Liver (tissue), 9 donors: ENCODE data around the gene IQSEC2. TPM values are rescaled to one million over a fixed set of nuclear protein-coding genes. Genes with fewer than 3 reads are reported as not detected.

ENCODE experiments used
- DNase-seq: peaks from one replicate; pipeline ENCODE4 v3.0.0-alpha.2; 2017; ENCODE audit warnings: low spot score
- H3K27ac ChIP-seq, 2 donors: one replicate each; pipeline ENCODE4 v1.7.0; 2013; ENCODE audit warnings: inconsistent platforms in 2 of 2, low read length in 2 of 2, control low read depth in 1 of 2, low read depth in 1 of 2, mild to moderate bottlenecking in 1 of 2
- H3K27me3 ChIP-seq, 4 donors: one replicate each; pipeline versions ENCODE4 v1.6.1 to v1.7.0; 2013; ENCODE audit warnings: low read length in 3 of 4, inconsistent platforms in 1 of 4, mild to moderate bottlenecking in 1 of 4, moderate library complexity in 1 of 4; ENCODE audit not compliant: control insufficient read depth in 4 of 4, insufficient read depth in 4 of 4
- H3K36me3 ChIP-seq, 4 donors: one replicate each; pipeline versions ENCODE4 v1.6.1 to v1.7.0; 2013; ENCODE audit warnings: low read length in 3 of 4, mild to moderate bottlenecking in 3 of 4, low read depth in 1 of 4, moderate library complexity in 1 of 4; ENCODE audit not compliant: control insufficient read depth in 4 of 4, insufficient read depth in 3 of 4
- H3K4me1 ChIP-seq, 4 donors: one replicate each; pipeline versions ENCODE4 v1.6.1 to v1.7.0; 2013; ENCODE audit warnings: low read length in 3 of 4, mild to moderate bottlenecking in 3 of 4, moderate library complexity in 1 of 4; ENCODE audit not compliant: control insufficient read depth in 4 of 4, insufficient read depth in 4 of 4
- H3K4me3 ChIP-seq, 3 donors: one replicate each; pipeline versions ENCODE4 v1.6.1 to v1.7.0; 2013; ENCODE audit warnings: low read length in 3 of 3, control low read depth in 1 of 3, low read depth in 1 of 3, mild to moderate bottlenecking in 1 of 3
- H3K9ac ChIP-seq, 2 donors: one replicate each; pipeline ENCODE4 v1.7.0; 2013; ENCODE audit warnings: low read length in 2 of 2, mild to moderate bottlenecking in 2 of 2, moderate library complexity in 2 of 2, control low read depth in 1 of 2, low read depth in 1 of 2
- H3K9me3 ChIP-seq, 4 donors: one replicate each; pipeline versions ENCODE4 v1.6.1 to v1.7.0; 2013; ENCODE audit warnings: low read length in 3 of 4; ENCODE audit not compliant: control insufficient read depth in 4 of 4
- ATF3 ChIP-seq: IDR thresholded peaks from 2 replicates; pipeline ENCODE4 v1.6.1; 2016; ENCODE audit warnings: antibody characterized with exemption
- CTCF ChIP-seq: fragments of 150-350 bp; IDR thresholded peaks from 2 replicates; pipeline ENCODE4 v1.5.1; 2017; ENCODE audit warnings: improper control_type of control experiment, low read depth, low read length; ENCODE audit not compliant: missing input control
- EGR1 ChIP-seq, 2 donors: IDR thresholded peaks; 2 replicates each; pipeline ENCODE4 v1.6.1; 2016 to 2018; ENCODE audit warnings: antibody characterized with exemption in 2 of 2, low read depth in 2 of 2
- FOXA1 ChIP-seq: IDR thresholded peaks from 2 replicates; pipeline ENCODE4 v1.6.1; 2016; ENCODE audit warnings: antibody characterized with exemption
- FOXA2 ChIP-seq: IDR thresholded peaks from 2 replicates; pipeline ENCODE4 v1.6.1; 2016; ENCODE audit warnings: antibody characterized with exemption
- GABPA ChIP-seq, 2 donors: IDR thresholded peaks in 1 of 2; conservative IDR thresholded peaks in 1 of 2; 2 replicates each; pipeline ENCODE4 v1.6.1; 2016; ENCODE audit warnings: antibody characterized with exemption in 2 of 2, mild to moderate bottlenecking in 1 of 2, moderate library complexity in 1 of 2
- HNF4A ChIP-seq, 2 donors: conservative IDR thresholded peaks; 2 replicates each; pipeline ENCODE4 v1.6.1; 2016; ENCODE audit warnings: antibody characterized with exemption in 2 of 2, mild to moderate bottlenecking in 2 of 2
- HNF4G ChIP-seq: IDR thresholded peaks from 2 replicates; pipeline ENCODE4 v1.6.1; 2016; ENCODE audit warnings: antibody characterized with exemption
- JUND ChIP-seq, 2 donors: IDR thresholded peaks; 2 replicates each; pipeline ENCODE4 v1.6.1; 2016; ENCODE audit warnings: antibody characterized with exemption in 2 of 2
- MAX ChIP-seq: IDR thresholded peaks from 2 replicates; pipeline ENCODE4 v1.6.1; 2016; ENCODE audit warnings: antibody characterized with exemption
- NR2F2 ChIP-seq: IDR thresholded peaks from 2 replicates; pipeline ENCODE4 v1.6.1; 2016; ENCODE audit warnings: antibody characterized with exemption
- RAD21 ChIP-seq, 2 donors: IDR thresholded peaks; 2 replicates each; pipeline ENCODE4 v1.6.1; 2016; ENCODE audit warnings: antibody characterized with exemption in 2 of 2, mild to moderate bottlenecking in 2 of 2
- REST ChIP-seq: IDR thresholded peaks from 2 replicates; pipeline ENCODE4 v1.6.1; 2016; ENCODE audit warnings: antibody characterized with exemption, mild to moderate bottlenecking
- RXRA ChIP-seq, 2 donors: IDR thresholded peaks; 2 replicates each; pipeline ENCODE4 v1.6.1; 2017 to 2018; ENCODE audit warnings: antibody characterized with exemption in 2 of 2, mild to moderate bottlenecking in 1 of 2
- SP1 ChIP-seq: IDR thresholded peaks from 2 replicates; pipeline ENCODE4 v1.6.1; 2018; ENCODE audit warnings: antibody characterized with exemption, mild to moderate bottlenecking
- TAF1 ChIP-seq: conservative IDR thresholded peaks from 2 replicates; pipeline ENCODE4 v1.6.1; 2016; ENCODE audit warnings: antibody characterized with exemption, mild to moderate bottlenecking
- YY1 ChIP-seq: IDR thresholded peaks from 2 replicates; pipeline ENCODE4 v1.6.1; 2016; ENCODE audit warnings: antibody characterized with exemption, mild to moderate bottlenecking
- WGBS: extraction: QIAGEN DNeasy Blood & Tissue Kit; methylation state at CpG from one replicate; pipeline ENCODE4 v1.1.7; 2013; 5-methylcytosine and 5-hydroxymethylcytosine counted together
- polyA plus RNA-seq, 2 donors: library from polyadenylated mRNA; stranded (reverse) in 1 of 2; unstranded in 1 of 2; fragments of 200-250 nt in 1 of 2; fragments of >200 nt in 1 of 2; fragmentation: Nextera tagmentation in 1 of 2; extraction: Ambion mirVana in 1 of 2; gene quantifications; one replicate each; pipeline versions ENCODE4 v1.2.1 to v1.2.3, GENCODE V29; 2013 to 2015
- total RNA-seq, 2 donors: library from RNA; depleted of rRNA; stranded (reverse); fragments of >200 nt; gene quantifications; one replicate each; pipeline ENCODE4 v1.2.3, GENCODE V29; 2014
- donor health status: healthy.
- donor health status: healthy.
- donor health status: healthy.
- donor health status: healthy.
- donor health status: healthy.

Gene IQSEC2
- total and polyA plus RNA-seq, 4 donors = 0.40 to 2.1 (median 1.4) TPM

GRCh38 chrX:53239474-53239873 is 41.9 kb downstream of the IQSEC2 start:
- H3K36me3 ChIP-seq = no peaks in the 10 kb centered on the region
- WGBS = 95% methylated on average over 6 of the region's 6 CpGs
- H3K9ac ChIP-seq = no peak overlapping the region
- no peak overlapping the region for H3K27ac ChIP-seq
- H3K27me3 ChIP-seq = no peaks in the 10 kb centered on the region
- H3K4me3 ChIP-seq = no peak overlapping the region
- TF ChIP-seq EGR1 (IDR thresholded peaks at IDR 0.05; ENCODE audit: low read depth in 2 of 2) (no peak), MAX (no peak), YY1 (no peak), NR2F2 (no peak), GABPA (IDR thresholded peaks at IDR 0.05 in 1 of 2, conservative IDR thresholded peaks at IDR 0.05 in 1 of 2) (no peak), SP1 (no peak), HNF4A (conservative IDR thresholded peaks at IDR 0.05) (no peak), FOXA2 (no peak)
- no peak for DNase-seq
- H3K9me3 ChIP-seq = no peaks in the 10 kb centered on the region
- H3K4me1 ChIP-seq = no peaks in the 10 kb centered on the region

- H3K9ac ChIP-seq = no peak overlapping the region
- no peak overlapping the region for H3K4me3 ChIP-seq
- DNase-seq = no peak
- H3K4me1 ChIP-seq = no peaks in the 10 kb centered on the region
- 90% methylated on average over 10 of the region's 10 CpGs for WGBS
- H3K27me3 ChIP-seq = no peaks in the 10 kb centered on the region
- TF ChIP-seq RAD21 (IDR thresholded peaks at IDR 0.05) (no peak), CTCF (no peak), FOXA2 (no peak), GABPA (IDR thresholded peaks at IDR 0.05 in 1 of 2, conservative IDR thresholded peaks at IDR 0.05 in 1 of 2) (no peak), RXRA (IDR thresholded peaks at IDR 0.05) (no peak), MAX (no peak), HNF4G (no peak), FOXA1 (no peak), JUND (IDR thresholded peaks at IDR 0.05) (no peak)
- H3K36me3 ChIP-seq = no peaks in the 10 kb centered on the region
- no peak overlapping the region for H3K27ac ChIP-seq
- H3K9me3 ChIP-seq = no peaks in the 10 kb centered on the region
Observed at GRCh38 chrX:53237056-53237455, 44.3 kb downstream of the IQSEC2 start.

- Histone ChIP-seq H3K27me3 (no peaks in the 10 kb centered on the region), H3K36me3 (no peaks in the 10 kb centered on the region), H3K4me1 (no peaks in the 10 kb centered on the region), H3K27ac (no peak overlapping the region), H3K9me3 (no peaks in the 10 kb centered on the region), H3K4me3 (no peak overlapping the region), H3K9ac (no peak overlapping the region)
- 91% methylated on average over 20 of the region's 20 CpGs for WGBS
- no peak for DNase-seq
- TF ChIP-seq CTCF = no peak
- no peak for TF ChIP-seq REST
- no peak for TF ChIP-seq HNF4A (conservative IDR thresholded peaks at IDR 0.05)
- TF ChIP-seq RXRA (IDR thresholded peaks at IDR 0.05) = no peak
- no peak for TF ChIP-seq ATF3
- no peak for TF ChIP-seq MAX
- TF ChIP-seq SP1 = no peak
- TF ChIP-seq FOXA1 = no peak
- TF ChIP-seq YY1 = no peak
- TF ChIP-seq NR2F2 = no peak
- TF ChIP-seq RAD21 (IDR thresholded peaks at IDR 0.05) = no peak
- no peak for TF ChIP-seq HNF4G
- no peak for TF ChIP-seq GABPA (IDR thresholded peaks at IDR 0.05 in 1 of 2, conservative IDR thresholded peaks at IDR 0.05 in 1 of 2)
- no peak for TF ChIP-seq JUND (IDR thresholded peaks at IDR 0.05)
- no peak for TF ChIP-seq FOXA2
- no peak for TF ChIP-seq EGR1 (IDR thresholded peaks at IDR 0.05; ENCODE audit: low read depth in 2 of 2)
- TF ChIP-seq TAF1 = no peak
Observed at GRCh38 chrX:53236025-53236679, 45.2 kb downstream of the IQSEC2 start.
